SU-DHL-6 (cell line): ENCODE measurements around the gene NCAPG2.

Experiments used
- CTCF ChIP-seq: fragments of 200-600 bp; sonication (generic); IDR thresholded peaks from one replicate; pipeline ENCODE4 v1.5.1; 2017; ENCODE audit warnings: antibody characterized with exemption, mild to moderate bottlenecking, low read length, moderate library complexity; ENCODE audit not compliant: insufficient read depth, poor library complexity, severe bottlenecking
- EZH2phosphoT487 ChIP-seq: fragments of 200-600 bp; sonication (generic), shearing (Covaris generic); conservative IDR thresholded peaks from 2 replicates; pipeline ENCODE4 v1.6.1; 2018; ENCODE audit warnings: mild to moderate bottlenecking, antibody characterized with exemption, low read length, moderate library complexity, mixed read lengths

DNA sequence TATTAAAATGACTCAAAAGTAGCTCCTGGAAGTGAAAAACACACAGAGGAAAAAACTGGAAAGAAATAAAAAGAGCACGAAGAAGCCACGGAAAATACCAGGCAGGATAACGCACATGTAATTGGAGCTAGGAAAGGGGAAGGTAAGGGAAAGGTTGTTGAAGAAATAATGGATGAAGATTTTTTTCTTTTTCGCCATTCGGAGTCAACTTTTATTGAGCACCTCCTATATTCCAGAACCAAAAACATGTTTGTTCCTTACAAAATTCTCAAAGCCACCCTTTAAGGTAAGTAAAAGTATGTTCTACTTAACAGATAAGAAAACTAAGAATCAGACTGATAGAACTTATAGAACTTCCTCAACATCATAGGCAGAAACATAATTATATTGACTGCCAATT, 84.2 kb downstream of the NCAPG2 start:
- TF ChIP-seq CTCF (no peak), EZH2phosphoT487 (no peak)
